ENCODE measurements around the gene UBFD1. TPM values are rescaled to one million over a fixed set of nuclear protein-coding genes. Genes with fewer than 3 reads are reported as not detected.
"Not testable (repeated sequence)": the region's sequence is repeated elsewhere in the genome, so short reads cannot be mapped to it uniquely, and the experiment has no call there.

Gene UBFD1
- 51.3 TPM for total RNA-seq

GRCh38 chr16:23556881-23557778 is at the start of gene UBFD1, which contains the start of gene EARS2:
Gene UBFD1, plus strand, starts transcription at chr16:23557727. Its CDS starts 16 bp downstream, at chr16:23557743.
Gene EARS2, minus strand, starts transcription at chr16:23557350. Its CDS starts 7 bp downstream, at chr16:23557343.
- peak; percentile 98 for DNase-seq (ENCODE audit: low spot score)

GRCh38 chr16:23508589-23509440 is 48.7 kb upstream of the UBFD1 start:
- no peak for DNase-seq (ENCODE audit: low spot score)

- DNase-seq (ENCODE audit: low spot score) = no peak
These were observed 48.1 kb upstream of the UBFD1 start for GRCh38 chr16:23509441-23509754.

GRCh38 chr16:23509782-23510163 is 47.8 kb upstream of the UBFD1 start:
- DNase-seq (ENCODE audit: low spot score) = no peak

GRCh38 chr16:23510164-23510914 is 47.2 kb upstream of the UBFD1 start, which contains the start of gene GGA2:
Gene GGA2, minus strand, starts transcription at chr16:23510494. Its CDS starts 83 bp downstream, at chr16:23510411.
- DNase-seq (ENCODE audit: low spot score) = peak; percentile 88

GRCh38 chr16:23510915-23511270 is 46.6 kb upstream of the UBFD1 start:
- DNase-seq (ENCODE audit: low spot score) = not testable (repeated sequence)

GRCh38 chr16:23511731-23512130 is 45.8 kb upstream of the UBFD1 start:
- DNase-seq (ENCODE audit: low spot score) = no peak

GRCh38 chr16:23512168-23512695 is 45.3 kb upstream of the UBFD1 start:
- DNase-seq (ENCODE audit: low spot score) = no peak

GRCh38 chr16:23514381-23515152 is 43.0 kb upstream of the UBFD1 start:
- DNase-seq (ENCODE audit: low spot score) = no peak

- DNase-seq (ENCODE audit: low spot score) = no peak
These were observed 41.6 kb upstream of the UBFD1 start for GRCh38 chr16:23515881-23516280.

- no peak for DNase-seq (ENCODE audit: low spot score)
These were observed 41.0 kb upstream of the UBFD1 start for GRCh38 chr16:23516366-23517137.

GRCh38 chr16:23518435-23518891 is 39.1 kb upstream of the UBFD1 start:
- DNase-seq (ENCODE audit: low spot score) = no peak

- no peak for DNase-seq (ENCODE audit: low spot score)
These were observed 38.2 kb upstream of the UBFD1 start for GRCh38 chr16:23519282-23519681.

- no peak for DNase-seq (ENCODE audit: low spot score)
These were observed 37.0 kb upstream of the UBFD1 start for GRCh38 chr16:23520500-23520899.

GRCh38 chr16:23521037-23521743 is 36.3 kb upstream of the UBFD1 start:
- no peak for DNase-seq (ENCODE audit: low spot score)

GRCh38 chr16:23521965-23522364 is 35.6 kb upstream of the UBFD1 start:
- no peak for DNase-seq (ENCODE audit: low spot score)

GRCh38 chr16:23523321-23523720 is 34.2 kb upstream of the UBFD1 start:
- DNase-seq (ENCODE audit: low spot score) = no peak

- no peak for DNase-seq (ENCODE audit: low spot score)
These were observed 33.6 kb upstream of the UBFD1 start for GRCh38 chr16:23523876-23524385.

GRCh38 chr16:23524886-23525285 is 32.6 kb upstream of the UBFD1 start:
- no peak for DNase-seq (ENCODE audit: low spot score)
